Measurements from ENCODE around the gene MBD6.
"Not testable (repeated sequence)": the region's sequence is repeated elsewhere in the genome, so short reads cannot be mapped to it uniquely, and the experiment has no call there.

The MBD6 gene

DNA sequence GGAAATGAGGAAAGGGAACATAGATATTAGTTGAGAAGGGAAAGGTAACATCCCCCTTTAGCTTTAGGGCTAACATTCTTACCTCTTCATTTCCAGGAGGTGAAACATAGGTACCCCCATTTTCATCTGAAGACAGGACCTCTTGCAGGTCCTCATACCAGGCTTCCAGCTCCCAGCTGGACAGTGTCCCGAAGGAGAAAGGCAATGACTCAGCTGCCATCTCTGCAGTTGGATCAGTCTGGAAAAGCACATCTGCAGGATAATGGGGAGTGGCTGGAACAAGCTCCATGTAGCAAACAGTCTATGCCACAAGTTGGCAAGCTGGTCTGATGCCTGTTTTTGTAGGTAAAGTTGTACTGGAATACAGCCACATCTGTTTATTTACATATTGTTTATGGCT, 5.4 kb upstream of the MBD6 start:
- Histone ChIP-seq H3K36me3 (ENCODE audit: control insufficient read depth, insufficient read depth, low read length) (peaks cover 74% of the 10 kb centered on the region), H3K4me1 (ENCODE audit: control insufficient read depth, insufficient read depth, low read length, poor library complexity, severe bottlenecking) (peaks cover 33% of the 10 kb centered on the region), H3K4me3 (ENCODE audit: extremely low read depth, insufficient read depth, low read length, poor library complexity, severe bottlenecking) (no peak overlapping the region), H3K9me3 (ENCODE audit: control insufficient read depth, low read length) (no peaks in the 10 kb centered on the region), H3K27ac (ENCODE audit: low read depth, low read length, severe bottlenecking) (peak overlapping the region; percentile 71)
- 91 to 100% methylated on average over 1 of the region's 1 CpG for WGBS, 2 experiments (ENCODE audit: insufficient coverage in 2 of 2)

- H3K4me3 ChIP-seq (ENCODE audit: extremely low read depth, insufficient read depth, low read length, poor library complexity, severe bottlenecking); H3K9me3 ChIP-seq (ENCODE audit: control insufficient read depth, low read length): not testable (repeated sequence)
- 84 to 90% methylated on average over 8 to 10 of the region's 10 CpGs for WGBS, 2 experiments (ENCODE audit: insufficient coverage in 2 of 2)
- H3K27ac ChIP-seq (ENCODE audit: low read depth, low read length, severe bottlenecking) = peak overlapping the region; percentile 71
- H3K36me3 ChIP-seq (ENCODE audit: control insufficient read depth, insufficient read depth, low read length) = peaks cover 68% of the 10 kb centered on the region
- H3K4me1 ChIP-seq (ENCODE audit: control insufficient read depth, insufficient read depth, low read length, poor library complexity, severe bottlenecking) = peaks cover 34% of the 10 kb centered on the region
These were observed 4.9 kb upstream of the MBD6 start for GRCh38 chr12:57517718-57518117.

DNA sequence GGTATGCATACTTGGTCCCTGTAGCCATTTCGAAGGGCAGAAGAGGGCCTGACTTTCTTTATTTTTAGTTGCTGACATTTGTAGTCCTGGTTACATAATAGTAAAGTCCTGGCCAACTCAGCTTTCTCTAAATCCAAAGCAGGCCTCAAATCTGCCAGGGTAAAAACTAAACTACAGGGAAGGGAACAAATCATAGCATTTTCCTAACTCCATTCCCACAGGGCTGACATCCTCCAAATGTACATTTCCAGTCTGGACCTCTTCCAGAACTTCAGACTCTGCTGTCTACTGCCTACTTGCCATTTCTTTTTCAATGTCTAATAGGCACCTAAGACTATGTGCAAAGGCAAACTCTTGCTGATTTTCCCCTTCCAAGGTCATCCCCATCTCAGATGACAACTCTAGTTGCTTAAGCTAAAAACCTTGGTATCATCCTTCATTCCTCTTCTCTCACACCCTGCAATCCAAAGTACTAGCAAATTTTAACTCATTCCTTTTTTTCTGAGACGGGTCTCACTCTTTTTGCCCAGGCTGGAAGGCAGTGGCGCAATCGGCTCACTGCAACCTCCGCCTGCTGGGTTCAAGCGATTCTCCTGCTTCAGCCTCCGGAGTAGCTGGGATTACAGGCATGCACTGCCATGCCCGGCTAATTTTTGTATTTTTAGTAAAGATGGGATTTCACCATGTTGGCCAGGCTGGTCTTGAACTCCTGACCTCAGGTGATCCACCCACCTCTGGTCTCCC, 4.3 kb upstream of the MBD6 start:
- peaks cover 62% of the 10 kb centered on the region for H3K36me3 ChIP-seq (ENCODE audit: control insufficient read depth, insufficient read depth, low read length)
- H3K4me1 ChIP-seq (ENCODE audit: control insufficient read depth, insufficient read depth, low read length, poor library complexity, severe bottlenecking) = peaks cover 34% of the 10 kb centered on the region
- 96 to 99% methylated on average over 4 to 6 of the region's 8 CpGs for WGBS, 2 experiments (ENCODE audit: insufficient coverage in 2 of 2)
- peak overlapping the region; percentile 92 for H3K4me3 ChIP-seq (ENCODE audit: extremely low read depth, insufficient read depth, low read length, poor library complexity, severe bottlenecking)
- no peaks in the 10 kb centered on the region for H3K9me3 ChIP-seq (ENCODE audit: control insufficient read depth, low read length)
- no peak overlapping the region for H3K27ac ChIP-seq (ENCODE audit: low read depth, low read length, severe bottlenecking)

DNA sequence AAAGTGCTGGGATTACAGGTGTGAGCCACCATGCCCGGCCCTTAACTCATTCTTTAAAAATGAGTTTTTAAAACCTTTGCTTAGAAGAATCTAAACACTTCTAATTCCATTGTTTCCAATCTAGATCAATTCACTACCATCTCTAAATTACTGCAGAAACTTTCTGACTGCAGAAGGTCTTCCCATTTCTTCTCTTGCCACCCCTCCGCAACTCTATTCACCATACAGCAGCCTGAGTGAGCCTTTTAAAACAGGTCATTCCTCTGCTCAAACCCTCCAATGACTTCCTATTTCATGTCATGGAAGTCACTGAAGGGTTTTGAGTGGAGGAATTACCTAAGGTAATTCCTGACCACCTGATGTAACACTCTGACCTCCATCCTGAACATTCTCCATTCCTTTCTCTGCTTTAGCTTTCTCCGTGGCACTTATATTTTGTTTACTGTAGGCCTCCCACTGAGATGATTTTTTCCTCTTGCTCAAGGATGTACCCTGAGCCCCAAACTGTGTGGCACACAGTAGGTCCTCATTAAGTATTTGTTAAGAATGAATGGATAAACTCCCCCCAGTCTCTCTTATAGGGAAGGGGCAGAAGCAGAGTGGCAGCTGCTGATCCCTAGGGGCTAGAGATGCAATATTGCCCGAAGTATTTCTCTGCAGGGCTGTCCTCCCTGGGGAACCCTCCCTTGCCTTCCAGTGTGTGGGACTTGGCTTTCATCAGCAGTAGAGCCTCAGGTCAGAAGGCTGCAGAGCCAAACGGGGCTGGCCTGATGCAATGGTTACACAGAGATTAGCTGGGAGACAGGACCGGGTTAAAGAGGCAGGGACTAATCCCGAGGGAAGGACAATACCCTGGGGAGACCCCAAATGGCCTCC, 3.5 kb upstream of the MBD6 start:
- no peaks in the 10 kb centered on the region for H3K9me3 ChIP-seq (ENCODE audit: control insufficient read depth, low read length)
- peaks cover 58% of the 10 kb centered on the region for H3K36me3 ChIP-seq (ENCODE audit: control insufficient read depth, insufficient read depth, low read length)
- WGBS, 2 experiments (ENCODE audit: insufficient coverage in 2 of 2) = 40 to 45% methylated on average over 5 to 6 of the region's 7 CpGs
- H3K27ac ChIP-seq (ENCODE audit: low read depth, low read length, severe bottlenecking) = peak overlapping the region; percentile 97
- H3K4me1 ChIP-seq (ENCODE audit: control insufficient read depth, insufficient read depth, low read length, poor library complexity, severe bottlenecking) = peaks cover 41% of the 10 kb centered on the region
- H3K4me3 ChIP-seq (ENCODE audit: extremely low read depth, insufficient read depth, low read length, poor library complexity, severe bottlenecking) = peak overlapping the region; percentile 92

- H3K9me3 ChIP-seq (ENCODE audit: control insufficient read depth, low read length) = no peaks in the 10 kb centered on the region
- H3K4me3 ChIP-seq (ENCODE audit: extremely low read depth, insufficient read depth, low read length, poor library complexity, severe bottlenecking) = peak overlapping the region; percentile 92
- WGBS, 2 experiments (ENCODE audit: insufficient coverage in 2 of 2) = 1 to 3% methylated on average over 6 of the region's 8 CpGs
- H3K27ac ChIP-seq (ENCODE audit: low read depth, low read length, severe bottlenecking) = peak overlapping the region; percentile 97
- peaks cover 58% of the 10 kb centered on the region for H3K36me3 ChIP-seq (ENCODE audit: control insufficient read depth, insufficient read depth, low read length)
- peaks cover 47% of the 10 kb centered on the region for H3K4me1 ChIP-seq (ENCODE audit: control insufficient read depth, insufficient read depth, low read length, poor library complexity, severe bottlenecking)
These were observed 2.9 kb upstream of the MBD6 start for GRCh38 chr12:57519796-57520052.

- no peaks in the 10 kb centered on the region for H3K9me3 ChIP-seq (ENCODE audit: control insufficient read depth, low read length)
- H3K4me1 ChIP-seq (ENCODE audit: control insufficient read depth, insufficient read depth, low read length, poor library complexity, severe bottlenecking) = peaks cover 49% of the 10 kb centered on the region
- 0 to 3% methylated on average over 26 to 27 of the region's 52 CpGs for WGBS, 2 experiments (ENCODE audit: insufficient coverage in 2 of 2)
- H3K4me3 ChIP-seq (ENCODE audit: extremely low read depth, insufficient read depth, low read length, poor library complexity, severe bottlenecking) = peak within 1 kb of the TSS; percentile 92
- peak within 1 kb of the TSS; percentile 98 for H3K27ac ChIP-seq (ENCODE audit: low read depth, low read length, severe bottlenecking)
- peaks cover 58% of the 10 kb centered on the region for H3K36me3 ChIP-seq (ENCODE audit: control insufficient read depth, insufficient read depth, low read length)
These were observed 2.4 kb upstream of the MBD6 start, which contains the start of gene DDIT3 for GRCh38 chr12:57520053-57520818. Gene DDIT3 (minus strand): TSS chr12:57520514. CDS start chr12:57517406, 3,108 bp downstream.

- 33 to 35% methylated on average over 10 to 12 of the region's 17 CpGs for WGBS, 2 experiments (ENCODE audit: insufficient coverage in 2 of 2)
- Histone ChIP-seq H3K4me1 (ENCODE audit: control insufficient read depth, insufficient read depth, low read length, poor library complexity, severe bottlenecking) (peaks cover 44% of the 10 kb centered on the region), H3K4me3 (ENCODE audit: extremely low read depth, insufficient read depth, low read length, poor library complexity, severe bottlenecking) (peak overlapping the region; percentile 68), H3K36me3 (ENCODE audit: control insufficient read depth, insufficient read depth, low read length) (peaks cover 56% of the 10 kb centered on the region), H3K9me3 (ENCODE audit: control insufficient read depth, low read length) (no peaks in the 10 kb centered on the region), H3K27ac (ENCODE audit: low read depth, low read length, severe bottlenecking) (peak overlapping the region; percentile 98)
These were observed 1.1 kb upstream of the MBD6 start for GRCh38 chr12:57521525-57522010.

DNA sequence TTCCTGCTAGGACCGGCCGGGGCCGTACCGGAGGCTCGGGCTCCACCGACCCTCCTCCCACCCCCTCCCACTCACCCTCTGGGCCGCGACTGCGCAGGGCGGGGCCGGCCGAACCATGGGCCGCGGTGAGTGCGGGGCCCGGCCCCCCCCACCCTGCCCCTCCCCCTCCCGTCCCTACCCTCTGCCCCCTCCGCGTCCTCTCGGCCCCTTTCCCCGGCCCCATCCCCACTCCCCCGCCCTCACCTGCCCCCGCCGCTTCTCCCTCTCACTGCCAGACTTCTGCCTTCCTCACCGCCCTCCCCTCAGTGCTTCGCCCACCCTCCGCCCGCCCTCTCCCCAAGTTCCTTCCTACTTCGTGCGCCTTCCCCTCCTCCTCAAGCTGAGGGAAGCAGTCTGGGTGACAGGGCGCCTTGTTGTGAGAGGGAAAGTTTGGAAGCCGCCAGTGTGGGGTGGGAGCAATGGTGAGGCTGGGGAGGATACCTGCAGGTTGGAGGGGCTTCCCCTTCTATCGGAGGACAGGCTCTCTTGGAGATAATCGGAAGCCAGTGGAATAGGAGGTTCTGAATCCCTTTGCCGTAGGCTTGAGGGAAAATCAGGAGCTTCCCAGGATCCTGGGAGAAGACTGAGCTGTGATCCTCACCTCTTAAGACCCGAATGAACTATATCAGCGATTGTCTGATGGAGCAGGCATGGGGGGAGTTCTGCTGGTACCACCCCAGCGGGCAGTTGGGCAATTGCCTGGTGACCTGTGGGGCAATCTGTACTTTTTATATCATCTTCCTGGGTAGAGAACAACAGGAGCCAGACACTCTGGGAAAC, 472 bp downstream of the MBD6 start:
- H3K4me1 ChIP-seq (ENCODE audit: control insufficient read depth, insufficient read depth, low read length, poor library complexity, severe bottlenecking) = peaks cover 31% of the 10 kb centered on the region
- H3K27ac ChIP-seq (ENCODE audit: low read depth, low read length, severe bottlenecking) = peak overlapping the region; percentile 85
- H3K4me3 ChIP-seq (ENCODE audit: extremely low read depth, insufficient read depth, low read length, poor library complexity, severe bottlenecking) = peak overlapping the region; percentile 68
- WGBS, 2 experiments (ENCODE audit: insufficient coverage in 2 of 2) = 0 to 3% methylated on average over 5 to 10 of the region's 38 CpGs
- H3K9me3 ChIP-seq (ENCODE audit: control insufficient read depth, low read length) = no peaks in the 10 kb centered on the region
- H3K36me3 ChIP-seq (ENCODE audit: control insufficient read depth, insufficient read depth, low read length) = peaks cover 56% of the 10 kb centered on the region

DNA sequence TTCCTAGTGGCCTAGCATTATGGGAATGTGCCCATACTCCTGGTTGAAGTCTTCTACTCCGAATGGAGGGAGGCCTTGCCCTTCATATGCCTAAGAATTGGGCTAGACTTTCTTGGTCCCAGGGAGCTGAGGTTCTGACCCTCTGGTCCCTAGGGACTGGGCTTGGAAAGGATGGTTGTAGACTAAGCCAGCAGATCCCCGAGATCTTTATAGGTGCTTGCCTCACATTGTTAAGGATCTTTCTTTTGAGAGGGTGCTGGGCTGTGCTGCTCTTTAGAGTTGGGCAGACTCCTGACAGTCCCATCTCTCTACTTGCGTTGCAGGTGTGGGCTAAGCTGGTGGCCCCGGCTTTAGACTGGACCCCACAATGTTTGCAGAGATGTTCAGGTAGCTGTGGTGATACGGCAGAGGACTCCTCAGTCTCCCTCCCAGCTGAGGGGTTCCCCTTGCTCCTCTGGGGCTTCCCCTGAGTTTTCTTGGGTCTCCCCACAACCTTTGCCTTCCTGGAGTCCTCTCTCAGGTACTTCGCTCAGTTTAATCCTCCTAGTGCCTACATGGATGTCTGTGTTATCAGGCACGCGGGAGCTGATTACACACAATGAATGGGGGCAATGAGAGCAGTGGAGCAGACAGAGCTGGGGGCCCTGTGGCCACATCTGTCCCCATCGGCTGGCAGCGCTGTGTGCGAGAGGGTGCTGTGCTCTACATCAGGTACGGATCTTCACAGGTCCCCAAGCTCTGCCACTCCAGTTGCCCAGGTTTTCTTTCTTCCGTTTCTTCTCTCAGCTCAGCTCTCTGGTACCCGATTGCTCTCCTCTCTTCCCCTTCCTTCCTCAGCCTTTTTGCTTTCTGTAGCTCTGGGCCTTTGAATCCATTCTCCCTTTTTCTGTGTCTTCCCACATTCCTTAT, 1.3 kb downstream of the MBD6 start:
- Histone ChIP-seq H3K27ac (ENCODE audit: low read depth, low read length, severe bottlenecking) (peak overlapping the region; percentile 85), H3K4me1 (ENCODE audit: control insufficient read depth, insufficient read depth, low read length, poor library complexity, severe bottlenecking) (peaks cover 27% of the 10 kb centered on the region), H3K36me3 (ENCODE audit: control insufficient read depth, insufficient read depth, low read length) (peaks cover 57% of the 10 kb centered on the region), H3K9me3 (ENCODE audit: control insufficient read depth, low read length) (no peaks in the 10 kb centered on the region), H3K4me3 (ENCODE audit: extremely low read depth, insufficient read depth, low read length, poor library complexity, severe bottlenecking) (peak overlapping the region; percentile 68)
- 87 to 94% methylated on average over 11 to 14 of the region's 14 CpGs for WGBS, 2 experiments (ENCODE audit: insufficient coverage in 2 of 2)
